OCI-M1 (cell line): ENCODE measurements around the gene ZBTB5.
"Not testable (repeated sequence)": the region's sequence is repeated elsewhere in the genome, so short reads cannot be mapped to it uniquely, and the experiment has no call there.

Source experiments
- DNase-seq: peaks from one replicate; lab custom pipeline; 2025; lab: John Stamatoyannopoulos, UW

Gene ZBTB5

GRCh38 chr9:37485389-37486255, 20.4 kb upstream of the ZBTB5 start, which contains the start of gene POLR1E:
POLR1E (plus strand) TSS chr9:37485948; CDS start chr9:37486048, 100 bp downstream.
- peak; percentile 96 for DNase-seq

- DNase-seq, result no peak
Observed at GRCh38 chr9:37480759-37481158, 15.5 kb upstream of the ZBTB5 start.

- not testable (repeated sequence) for DNase-seq
Observed at GRCh38 chr9:37477987-37478619, 12.9 kb upstream of the ZBTB5 start.

- not testable (repeated sequence) for DNase-seq
Observed at GRCh38 chr9:37477443-37477842, 12.2 kb upstream of the ZBTB5 start.

GRCh38 chr9:37476930-37477329, 11.7 kb upstream of the ZBTB5 start:
- DNase-seq, result no peak

- DNase-seq, result no peak
Observed at GRCh38 chr9:37474438-37474837, 9.2 kb upstream of the ZBTB5 start.

GRCh38 chr9:37473982-37474381, 8.7 kb upstream of the ZBTB5 start:
- not testable (repeated sequence) for DNase-seq

GRCh38 chr9:37471942-37472684, 6.9 kb upstream of the ZBTB5 start:
- peak; percentile 48 for DNase-seq

GRCh38 chr9:37468620-37469019, 3.4 kb upstream of the ZBTB5 start:
- no peak for DNase-seq

GRCh38 chr9:37467530-37467929, 2.3 kb upstream of the ZBTB5 start:
- DNase-seq, result not testable (repeated sequence)

GRCh38 chr9:37466037-37466709, 923 bp upstream of the ZBTB5 start:
- no peak for DNase-seq

- DNase-seq, result peak; percentile 80
Observed at GRCh38 chr9:37464426-37465248, 613 bp downstream of the ZBTB5 start.

- DNase-seq, result no peak
Observed at GRCh38 chr9:37464006-37464405, 1.2 kb downstream of the ZBTB5 start.

- no peak for DNase-seq
Observed at GRCh38 chr9:37456817-37457216, 8.4 kb downstream of the ZBTB5 start.

- no peak for DNase-seq
Observed at GRCh38 chr9:37455884-37456647, 9.2 kb downstream of the ZBTB5 start.

- no peak for DNase-seq
Observed at GRCh38 chr9:37454238-37454637, 11.0 kb downstream of the ZBTB5 start.

- DNase-seq, result no peak
Observed at GRCh38 chr9:37453827-37454226, 11.4 kb downstream of the ZBTB5 start.

- no peak for DNase-seq
Observed at GRCh38 chr9:37452611-37453010, 12.6 kb downstream of the ZBTB5 start.

GRCh38 chr9:37451628-37452027, 13.6 kb downstream of the ZBTB5 start:
- DNase-seq, result no peak
